Measurements from ENCODE around the gene ARPP21.

- TF ChIP-seq POLR2A (IDR thresholded peaks at IDR 0.05; ENCODE audit: low read length): no peak
- no peak for TF ChIP-seq GATA1 (IDR thresholded peaks at IDR 0.05; ENCODE audit: low read depth, low read length)
These were observed 36.9 kb upstream of the ARPP21 start for GRCh38 chr3:35602395-35602936.
